NCI-H1105 treated with DMSO at 0.1 percent for 48 hours (cell line): ENCODE results near the gene MTHFD1.

Source experiments
- DNase-seq: peaks from one replicate; lab custom pipeline; 2025; lab: John Stamatoyannopoulos, UW

Gene MTHFD1

DNA sequence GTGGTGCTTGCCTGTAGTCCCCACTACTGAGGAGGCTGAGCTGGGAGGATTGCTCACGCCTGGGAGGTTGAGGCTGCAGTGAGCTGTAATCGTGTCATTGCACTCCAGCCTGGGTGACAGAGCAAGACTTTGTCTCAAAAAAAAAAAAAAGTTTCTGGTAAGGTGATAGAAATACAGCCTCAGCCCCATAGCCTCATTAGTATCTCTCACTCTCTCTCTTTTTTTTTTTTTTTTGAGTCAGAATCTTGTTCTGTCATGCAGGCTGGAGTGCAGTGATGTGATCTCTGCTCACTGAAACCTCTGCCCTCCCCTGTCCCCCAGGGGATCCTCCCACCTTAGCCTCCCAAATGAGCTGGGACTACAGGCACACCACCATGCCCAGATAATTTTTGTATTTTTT is 19.2 kb downstream of the MTHFD1 start:
- no peak for DNase-seq

DNA sequence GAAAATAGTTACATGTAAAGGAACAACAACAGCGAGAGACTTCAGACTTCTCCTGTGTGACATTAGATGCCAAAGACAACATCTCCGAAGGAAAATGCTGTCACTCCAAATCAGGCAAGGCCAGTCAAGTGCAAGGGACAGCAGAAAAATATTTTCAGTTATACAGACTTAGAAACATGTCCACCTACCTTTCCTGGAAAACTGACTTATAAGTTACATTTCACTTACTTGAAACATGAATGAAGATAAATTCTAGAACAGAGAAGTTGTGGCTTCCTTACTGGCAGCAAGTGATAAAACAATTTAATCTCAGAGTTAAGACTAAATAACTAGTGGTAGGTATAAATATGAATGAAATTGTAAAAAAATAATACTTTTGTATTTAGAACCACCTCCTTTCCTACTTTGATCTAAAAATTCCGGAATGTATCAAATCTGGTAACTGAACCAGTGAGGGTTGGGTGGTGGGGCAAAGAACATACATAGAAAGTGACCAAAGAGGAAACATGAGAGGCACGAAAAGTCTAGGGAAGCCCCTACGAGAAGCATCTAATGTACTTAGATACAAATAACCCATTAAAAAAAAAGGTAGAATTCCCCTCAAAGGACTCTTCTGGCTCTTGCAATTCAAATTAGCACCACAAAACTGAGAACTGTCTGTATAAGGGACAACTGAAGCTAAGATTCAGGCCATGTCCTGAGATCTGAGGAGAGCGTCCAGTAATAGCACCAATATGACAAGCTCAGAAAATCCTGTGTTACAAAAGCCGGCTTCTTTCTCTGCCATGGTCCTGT is 21.2 kb downstream of the MTHFD1 start:
- DNase-seq = no peak

DNA sequence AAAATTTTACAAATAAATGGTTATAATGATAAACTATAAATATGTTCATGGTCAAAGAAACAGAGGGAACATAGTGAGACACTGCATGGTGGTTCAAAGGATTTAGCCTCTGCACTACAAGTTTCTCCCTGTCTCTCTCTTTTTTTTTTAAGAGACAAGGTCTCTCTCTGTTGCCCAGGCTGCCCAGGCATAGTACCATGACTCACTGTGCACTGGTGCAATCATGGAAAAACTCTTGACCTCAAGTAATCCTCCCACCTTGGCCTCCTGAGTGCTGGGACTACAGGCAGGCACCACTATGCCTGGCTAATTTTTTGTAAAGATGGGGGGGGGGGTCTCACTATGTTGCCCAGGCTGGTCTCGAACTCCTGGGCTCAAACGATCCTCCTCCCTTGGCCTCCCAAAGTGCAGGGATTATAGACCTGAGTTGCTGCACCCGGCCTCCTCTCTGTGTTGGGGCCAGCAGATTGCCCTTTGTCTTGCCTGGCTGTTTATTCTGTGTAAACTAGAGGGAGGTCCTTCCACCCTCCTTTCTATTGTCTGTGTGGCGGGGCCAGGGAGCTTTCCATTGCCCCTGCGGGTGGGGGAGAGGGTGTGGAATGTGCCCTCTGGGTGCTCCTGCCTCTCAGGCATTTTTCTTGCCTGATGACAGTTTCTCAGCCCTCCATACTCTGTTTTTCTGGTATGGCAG is 22.1 kb downstream of the MTHFD1 start:
- DNase-seq = no peak

DNA sequence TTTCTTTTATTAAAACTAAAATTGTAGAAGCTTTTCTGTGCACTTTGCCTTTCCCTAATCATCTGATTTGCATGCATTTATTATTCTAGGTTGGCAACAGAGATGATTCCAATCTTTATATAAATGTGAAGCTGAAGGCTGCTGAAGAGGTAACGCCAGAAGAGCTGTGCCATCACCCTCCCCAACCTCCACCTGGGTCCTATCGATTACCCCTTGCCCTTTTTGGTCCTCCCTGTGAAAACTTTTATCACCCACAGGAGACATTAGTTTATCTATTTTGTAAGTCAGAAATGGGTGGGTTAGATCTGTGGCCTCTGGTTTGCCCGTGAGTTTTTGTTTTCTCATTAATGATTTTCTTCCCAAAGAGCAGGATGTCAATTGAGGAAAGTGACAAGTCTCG is 22.8 kb downstream of the MTHFD1 start:
- DNase-seq = no peak

DNA sequence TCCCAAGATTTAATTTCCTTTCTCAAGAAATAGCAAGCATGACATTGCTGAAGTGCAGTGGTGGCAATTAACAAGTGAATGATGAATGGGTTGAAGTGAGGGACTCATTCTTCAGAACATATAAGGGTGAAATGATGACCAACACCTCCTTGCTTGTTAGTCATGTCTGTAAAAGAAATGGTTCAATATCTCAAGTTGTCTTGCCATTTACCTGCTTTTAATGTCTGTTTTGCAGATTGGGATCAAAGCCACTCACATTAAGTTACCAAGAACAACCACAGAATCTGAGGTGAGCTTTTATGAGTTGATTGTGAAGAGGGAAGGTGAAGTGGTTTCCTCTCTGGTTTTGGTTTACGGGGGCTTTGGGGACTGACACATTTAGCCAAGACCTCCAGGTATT is 24.1 kb downstream of the MTHFD1 start:
- DNase-seq = no peak

DNA sequence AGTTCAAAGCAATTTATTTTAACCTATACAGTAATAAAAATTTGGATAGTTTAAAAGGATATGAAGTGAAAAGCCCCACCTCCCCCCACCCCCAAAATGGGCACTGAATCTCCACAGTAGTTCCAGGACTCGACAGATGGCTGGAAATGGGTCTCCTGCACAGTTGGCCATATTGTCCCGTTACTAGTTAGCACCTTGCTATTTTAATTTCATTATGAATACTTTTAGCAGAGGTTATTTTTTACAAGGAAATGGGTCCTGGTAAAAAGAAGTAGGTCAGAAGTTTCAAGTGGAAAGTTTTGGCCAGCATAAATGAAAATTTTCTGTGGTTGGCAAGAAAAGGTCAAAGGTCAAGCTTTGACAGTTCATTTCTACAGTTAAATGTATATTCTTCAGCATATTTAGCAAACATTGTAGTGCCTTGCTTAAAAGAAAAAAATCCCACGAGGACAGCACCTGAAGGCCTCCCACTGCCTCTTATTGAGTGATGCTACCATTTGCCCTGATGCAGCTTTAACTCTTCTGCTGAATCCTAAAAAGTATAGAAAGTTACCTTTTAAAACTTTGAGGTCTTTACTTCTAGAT is 28.3 kb downstream of the MTHFD1 start:
- DNase-seq = no peak

DNA sequence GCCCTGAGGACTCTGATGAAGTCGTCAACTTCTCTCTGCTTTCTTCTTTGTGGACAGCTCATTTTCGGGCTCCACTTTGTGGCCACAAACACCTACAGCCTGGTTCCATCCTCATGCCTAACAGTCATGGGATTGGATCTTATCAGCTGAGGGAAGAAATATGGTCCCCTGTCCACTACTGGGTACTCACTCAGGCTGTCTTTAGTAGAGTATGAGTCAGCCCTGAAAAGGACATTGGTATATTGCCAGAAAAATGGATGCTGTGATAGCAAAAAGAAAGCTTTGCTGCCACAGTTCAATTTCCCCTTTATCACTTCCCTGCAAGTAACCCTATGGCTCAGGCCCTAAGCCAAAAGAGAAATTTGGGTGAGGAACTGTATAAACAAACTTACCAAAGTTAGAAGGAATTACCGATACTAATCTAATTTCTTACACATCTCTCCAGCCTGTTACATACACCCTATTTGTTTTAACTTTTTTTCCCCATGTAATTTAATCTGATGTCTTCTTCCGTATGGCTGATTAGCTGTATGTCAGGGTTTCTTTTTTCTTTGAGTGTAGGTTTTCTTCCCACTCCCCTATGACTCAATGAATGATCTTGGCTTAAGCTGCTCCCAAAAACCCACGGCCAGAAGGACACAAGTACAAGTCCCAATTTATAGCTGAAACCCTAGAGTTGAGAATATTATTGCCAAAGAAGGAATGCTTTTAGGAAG is 29.1 kb downstream of the MTHFD1 start:
- no peak for DNase-seq

DNA sequence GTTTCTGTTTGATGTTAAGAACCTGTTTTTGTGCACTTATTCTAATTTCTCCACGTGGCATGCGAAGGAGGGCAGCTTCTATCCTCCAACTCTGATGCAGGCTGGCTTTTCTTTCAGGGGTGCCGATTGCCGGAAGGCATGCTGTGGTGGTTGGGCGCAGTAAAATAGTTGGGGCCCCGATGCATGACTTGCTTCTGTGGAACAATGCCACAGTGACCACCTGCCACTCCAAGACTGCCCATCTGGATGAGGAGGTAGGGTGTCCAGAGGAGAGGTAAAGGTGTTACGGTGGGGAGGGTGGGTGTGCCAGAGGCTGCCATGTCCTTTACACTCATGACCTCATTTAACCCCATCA is 29.6 kb downstream of the MTHFD1 start:
- DNase-seq = no peak

DNA sequence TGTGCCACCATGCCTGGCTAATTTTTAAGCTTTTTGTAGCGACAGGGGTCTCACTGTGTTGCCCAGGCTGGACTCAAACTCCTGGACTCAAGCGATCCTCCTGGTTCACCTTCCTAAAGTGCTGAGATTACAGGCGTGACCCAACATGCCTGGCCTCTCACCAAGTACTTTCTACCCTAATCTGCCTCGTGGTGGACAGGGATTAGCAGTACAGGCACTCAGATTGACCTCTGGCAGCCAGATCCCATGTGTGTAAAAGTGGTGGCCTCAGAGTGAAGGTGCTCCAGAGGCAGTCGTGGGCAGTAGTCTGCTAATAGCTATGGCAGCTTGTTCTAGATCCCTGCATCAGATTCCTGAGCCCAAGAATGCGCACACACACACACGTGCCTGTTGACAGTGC is 30.9 kb downstream of the MTHFD1 start:
- no peak for DNase-seq

DNA sequence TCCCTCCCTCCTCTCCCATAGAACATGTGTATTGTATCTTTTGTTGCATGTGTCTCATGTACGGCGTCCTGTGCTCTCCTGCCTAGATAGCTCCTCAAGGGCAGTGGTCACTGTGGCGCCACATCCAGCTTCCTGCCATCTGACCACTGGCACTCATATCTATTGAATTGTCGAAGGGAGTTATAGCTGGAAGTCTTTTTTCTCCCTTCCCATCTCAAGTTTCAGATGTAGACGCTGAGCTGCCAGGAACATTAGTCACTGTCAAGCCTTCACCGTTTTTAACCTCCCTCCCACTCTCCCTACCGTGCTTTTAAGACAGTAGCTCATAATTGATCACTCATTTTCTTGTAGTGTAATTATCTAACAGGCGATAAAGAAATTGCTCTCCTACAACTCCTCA is 33.0 kb downstream of the MTHFD1 start:
- no peak for DNase-seq

DNA sequence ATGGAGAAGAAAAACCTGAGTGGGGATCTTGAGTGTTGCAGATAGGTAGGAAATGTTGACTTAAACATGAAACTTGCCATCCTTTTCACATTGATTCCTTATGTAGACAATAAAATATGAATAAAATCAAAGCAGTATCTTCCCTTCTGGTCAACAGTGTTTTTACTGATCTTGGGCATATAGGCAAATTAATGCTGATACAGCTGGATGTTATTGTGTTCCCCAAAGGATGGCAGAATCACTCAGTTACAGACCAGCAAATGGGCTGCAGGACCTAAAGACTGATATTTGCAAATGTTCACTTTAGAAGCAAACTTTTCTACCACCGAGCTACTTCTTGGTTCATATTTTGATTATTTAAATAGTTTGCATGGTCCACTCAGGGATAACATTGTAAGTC is 33.9 kb downstream of the MTHFD1 start:
- DNase-seq = no peak

DNA sequence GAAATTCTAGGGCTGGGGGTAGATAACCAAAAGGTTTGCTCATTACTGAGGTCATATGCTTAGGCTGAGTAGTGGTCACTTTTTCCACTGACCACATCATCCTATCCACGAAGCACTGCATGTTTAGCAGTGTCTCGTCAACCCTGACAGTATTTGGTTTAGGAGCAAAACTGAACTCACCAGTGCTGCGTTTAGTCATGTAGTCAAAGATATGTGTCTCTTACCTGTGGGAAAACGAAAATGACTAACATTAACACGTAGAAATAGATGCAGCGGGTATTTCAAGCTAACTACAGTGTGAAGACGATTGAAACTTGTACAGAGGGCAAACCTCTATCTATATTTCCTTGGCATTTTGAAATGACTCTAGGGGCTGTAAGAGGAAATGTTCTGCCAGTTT is 34.6 kb downstream of the MTHFD1 start:
- DNase-seq = no peak

DNA sequence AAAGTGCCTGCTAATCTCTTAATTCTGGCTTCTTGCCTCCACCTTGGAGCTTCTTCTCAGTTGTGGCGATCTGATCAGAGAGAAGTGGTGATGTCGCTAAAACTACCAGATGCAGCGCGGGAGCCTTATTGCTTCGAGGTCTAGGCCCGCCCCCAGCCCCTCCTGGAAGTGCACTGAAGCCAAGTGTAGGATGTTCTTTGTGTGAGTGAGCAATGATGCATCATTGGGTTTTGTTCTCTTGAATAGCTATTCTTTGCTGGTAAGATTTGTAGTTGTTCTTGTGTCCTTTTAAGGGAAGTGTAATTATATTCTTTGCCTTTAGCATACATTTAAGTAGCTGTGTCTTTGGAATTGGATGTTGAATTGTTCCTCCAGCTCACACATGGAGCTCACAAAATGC is 35.8 kb downstream of the MTHFD1 start:
- no peak for DNase-seq

DNA sequence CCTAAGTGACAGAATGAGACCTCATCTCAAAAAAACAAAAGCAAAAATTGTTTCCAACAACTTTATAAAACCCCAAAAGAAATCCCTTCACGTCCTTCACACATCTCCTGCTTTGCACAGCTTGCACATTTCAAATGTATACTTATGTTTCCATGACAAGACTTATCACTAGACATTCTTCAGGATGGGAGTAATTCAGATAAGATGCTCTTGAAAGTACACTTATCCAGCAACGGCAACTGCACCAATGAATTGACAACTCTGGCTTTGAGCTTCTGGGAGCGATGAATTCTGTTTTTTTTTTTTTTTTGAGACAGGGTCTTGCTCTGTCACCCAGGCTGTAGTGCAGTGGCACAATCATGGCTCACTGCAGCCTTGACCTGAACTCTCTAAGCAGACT is 46.4 kb downstream of the MTHFD1 start:
- DNase-seq = no peak

DNA sequence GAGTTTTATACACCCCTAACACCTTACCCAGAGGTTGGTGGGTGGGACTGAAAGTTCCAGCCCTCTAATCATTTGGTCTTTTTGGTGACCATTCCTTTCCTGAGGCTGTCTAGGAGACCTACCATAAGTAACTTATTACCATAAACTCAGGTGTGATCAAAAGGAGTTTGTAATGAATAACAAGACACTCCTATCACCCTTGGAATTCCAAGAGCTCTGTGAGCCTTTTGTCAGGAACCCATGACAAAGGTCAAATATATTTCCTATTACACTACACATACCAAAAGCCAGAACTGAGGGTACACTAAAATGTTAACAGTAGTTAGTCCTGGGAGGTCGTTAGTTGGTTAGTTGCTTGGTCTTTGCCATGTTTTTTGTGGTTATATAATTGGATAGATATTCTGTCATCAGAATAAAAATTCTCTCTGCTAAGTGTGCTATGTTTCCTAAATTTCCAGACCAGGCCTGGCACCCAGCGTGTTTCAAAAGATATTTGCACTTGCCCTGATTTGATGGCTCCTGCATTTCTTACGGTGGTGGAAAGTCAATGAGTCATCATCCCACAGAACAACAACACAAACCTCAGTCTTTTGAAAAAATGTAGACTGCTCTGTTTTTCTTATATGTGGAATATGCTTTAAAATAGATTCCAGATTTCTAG is 50.2 kb downstream of the MTHFD1 start:
- DNase-seq = no peak

DNA sequence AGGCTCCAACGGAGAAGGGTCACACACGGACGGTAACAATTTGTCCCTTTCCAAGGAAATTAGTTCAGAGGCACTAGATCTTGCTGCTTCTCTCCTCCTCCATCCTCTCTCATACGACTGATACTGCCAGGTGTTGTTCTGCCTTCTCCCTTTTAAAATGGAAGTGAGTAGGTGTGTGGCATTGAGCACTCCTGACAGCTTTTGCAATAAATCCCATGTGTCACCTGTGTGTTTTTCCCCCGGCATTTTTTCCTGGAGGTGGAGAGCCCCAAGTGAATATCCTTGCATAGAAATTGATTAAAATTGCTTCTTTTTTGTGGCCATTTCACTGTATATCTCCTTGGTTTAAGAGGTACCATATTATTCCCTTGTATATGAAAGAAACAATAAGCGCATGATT is 51.0 kb downstream of the MTHFD1 start:
- no peak for DNase-seq

DNA sequence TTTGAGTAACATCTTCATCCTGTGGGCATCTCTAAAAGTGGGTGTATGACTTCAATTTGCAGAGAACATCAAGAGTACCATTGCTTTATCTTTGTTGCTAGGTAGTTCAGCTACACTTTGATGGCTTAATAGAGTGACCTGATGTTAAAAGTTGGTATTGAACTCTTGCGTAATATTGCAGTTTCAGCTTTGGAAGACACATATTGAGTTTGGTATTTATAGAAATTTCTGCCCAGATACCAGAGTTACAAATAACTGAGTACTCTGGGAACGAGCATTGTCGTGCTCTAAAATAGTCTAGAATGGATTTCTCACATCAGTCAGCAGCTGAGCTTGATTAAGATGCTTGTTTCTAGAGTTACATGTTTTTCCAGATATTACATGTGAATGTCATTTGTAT is 52.3 kb downstream of the MTHFD1 start:
- DNase-seq = no peak

DNA sequence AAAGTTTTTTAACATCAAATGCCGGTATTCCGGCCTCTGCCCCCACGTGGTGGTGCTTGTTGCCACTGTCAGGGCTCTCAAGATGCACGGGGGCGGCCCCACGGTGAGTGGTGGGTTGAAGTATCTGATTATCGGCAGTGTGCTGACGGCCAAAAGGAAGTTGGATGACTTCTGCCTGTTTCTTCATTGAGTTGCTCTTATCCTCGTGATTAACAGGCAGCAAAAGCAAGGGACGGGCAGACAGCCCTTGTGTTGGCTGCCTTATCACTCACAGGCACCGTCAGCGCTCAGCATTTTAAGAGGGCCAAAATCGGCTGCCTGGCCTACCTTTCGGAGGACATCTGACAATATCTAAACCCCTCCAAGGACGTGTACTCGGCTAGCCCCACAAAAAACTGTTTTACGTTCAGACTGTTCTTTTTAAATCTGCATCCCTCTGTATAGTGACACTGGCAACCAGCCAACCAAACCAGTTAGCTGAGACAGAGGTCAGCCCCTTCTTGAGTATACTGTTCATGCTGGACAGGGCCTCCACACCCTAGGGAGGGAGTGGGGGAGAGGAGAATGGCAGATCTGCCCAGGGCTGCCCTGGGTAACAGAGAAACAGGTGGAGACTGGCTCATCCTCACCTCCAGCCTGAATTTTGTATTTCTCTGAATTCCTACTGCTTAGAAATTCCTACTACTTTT is 54.3 kb downstream of the MTHFD1 start:
- no peak for DNase-seq

DNA sequence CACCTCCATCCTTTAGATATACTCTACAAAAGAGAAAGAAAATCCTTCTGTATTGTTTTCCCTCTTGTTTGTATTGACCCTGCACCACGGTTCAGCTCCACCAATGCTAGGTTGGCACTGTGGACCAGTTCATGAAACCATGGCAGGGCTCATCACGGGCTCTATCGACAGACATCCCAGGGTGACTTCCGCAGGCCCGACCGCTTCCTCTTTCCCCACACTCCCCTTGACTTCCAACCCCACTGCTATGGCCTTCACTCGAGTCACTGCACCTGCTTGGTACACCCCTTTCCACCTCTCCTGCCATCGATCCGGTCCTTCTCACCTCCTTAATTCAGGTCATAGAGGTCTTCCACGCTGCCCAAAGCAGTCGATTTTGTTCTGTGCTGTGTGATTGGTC is 56.0 kb downstream of the MTHFD1 start:
- DNase-seq = no peak

DNA sequence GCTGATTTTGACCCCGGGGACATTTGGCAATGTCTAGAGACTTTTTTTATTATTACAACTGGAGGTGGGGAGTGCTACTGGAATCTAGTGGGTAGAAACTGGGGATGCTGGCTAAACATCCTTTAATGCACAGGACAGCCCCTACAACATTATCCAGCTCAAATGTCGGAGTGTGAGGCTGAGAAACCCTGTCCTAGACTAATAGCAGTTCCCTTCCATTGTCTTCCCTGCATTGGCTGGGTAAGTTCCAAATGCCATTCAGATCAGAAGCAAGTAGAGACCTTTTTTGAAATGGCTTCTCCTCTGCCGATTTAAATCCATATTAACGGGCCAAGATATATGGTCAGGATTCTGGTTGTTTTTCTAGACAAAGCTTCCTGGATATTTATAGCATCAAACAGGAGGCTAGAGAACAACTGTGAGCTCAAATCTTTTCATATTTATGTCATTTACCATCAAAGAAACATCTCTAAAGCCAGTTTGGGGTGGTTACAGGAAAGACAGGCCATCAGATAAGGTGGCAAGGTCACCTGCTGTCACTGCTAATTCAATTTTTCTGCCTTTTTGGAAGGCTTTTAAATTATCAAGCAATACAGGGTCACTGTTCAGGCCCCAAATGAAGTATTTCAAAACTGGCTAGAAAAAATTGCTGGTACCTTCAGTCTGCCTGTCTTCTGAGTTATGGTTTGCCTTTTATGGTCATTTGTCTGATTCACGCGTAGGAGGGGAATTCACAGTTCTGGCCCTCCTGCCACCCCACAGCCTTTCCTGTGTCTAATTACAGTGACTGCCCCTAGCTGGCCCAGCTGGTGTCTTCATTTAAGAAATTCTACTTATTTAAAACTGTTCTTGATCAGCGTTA is 57.1 kb downstream of the MTHFD1 start:
- DNase-seq = no peak
